Neural progenitor cell (in vitro differentiated cells): ENCODE measurements around the gene HAX1.

Source experiments
- EZH2 ChIP-seq: fragments of 200-600 bp; sonication (generic); IDR thresholded peaks from 2 replicates; pipeline ENCODE4 v1.6.1; 2017; ENCODE audit warnings: antibody characterized with exemption, mild to moderate bottlenecking, moderate library complexity
- TF ChIP-seq, protein P1 (sequence below): fragments of 200-600 bp; sonication (generic); IDR thresholded peaks from 2 replicates; pipeline ENCODE4 v1.5.1; 2017; ENCODE audit warnings: antibody characterized with exemption, mild to moderate bottlenecking

DNA sequence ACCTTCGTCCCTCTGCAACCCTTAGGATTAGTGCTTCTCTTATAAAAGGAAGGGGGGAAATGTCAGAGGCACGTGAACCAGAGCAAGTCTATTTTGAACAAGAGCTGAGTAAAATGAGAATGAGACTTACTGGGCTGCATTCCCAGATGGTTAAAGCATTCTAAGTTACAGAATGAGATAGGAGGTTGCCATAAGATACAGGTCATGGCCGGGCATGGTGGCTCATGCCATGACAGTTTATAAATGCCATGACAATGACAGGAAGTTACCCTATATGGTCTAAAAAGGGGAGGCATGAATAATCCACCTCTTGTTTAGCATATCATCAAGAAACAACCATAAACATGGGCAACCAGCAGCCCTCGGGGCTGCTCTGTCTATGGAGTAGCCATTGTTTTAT lies 46.0 kb downstream of the HAX1 start:
- TF ChIP-seq, protein P1, sequence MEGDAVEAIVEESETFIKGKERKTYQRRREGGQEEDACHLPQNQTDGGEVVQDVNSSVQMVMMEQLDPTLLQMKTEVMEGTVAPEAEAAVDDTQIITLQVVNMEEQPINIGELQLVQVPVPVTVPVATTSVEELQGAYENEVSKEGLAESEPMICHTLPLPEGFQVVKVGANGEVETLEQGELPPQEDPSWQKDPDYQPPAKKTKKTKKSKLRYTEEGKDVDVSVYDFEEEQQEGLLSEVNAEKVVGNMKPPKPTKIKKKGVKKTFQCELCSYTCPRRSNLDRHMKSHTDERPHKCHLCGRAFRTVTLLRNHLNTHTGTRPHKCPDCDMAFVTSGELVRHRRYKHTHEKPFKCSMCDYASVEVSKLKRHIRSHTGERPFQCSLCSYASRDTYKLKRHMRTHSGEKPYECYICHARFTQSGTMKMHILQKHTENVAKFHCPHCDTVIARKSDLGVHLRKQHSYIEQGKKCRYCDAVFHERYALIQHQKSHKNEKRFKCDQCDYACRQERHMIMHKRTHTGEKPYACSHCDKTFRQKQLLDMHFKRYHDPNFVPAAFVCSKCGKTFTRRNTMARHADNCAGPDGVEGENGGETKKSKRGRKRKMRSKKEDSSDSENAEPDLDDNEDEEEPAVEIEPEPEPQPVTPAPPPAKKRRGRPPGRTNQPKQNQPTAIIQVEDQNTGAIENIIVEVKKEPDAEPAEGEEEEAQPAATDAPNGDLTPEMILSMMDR, result no peak
- TF ChIP-seq EZH2, result no peak
